Activated B cell treated with CpG ODN at 0.5 μM for 24 hours (primary cell): ENCODE results near the gene FAH. TPM values are rescaled to one million over a fixed set of nuclear protein-coding genes. Genes with fewer than 3 reads are reported as not detected.

Experiments
- ATAC-seq: fragments of 200-7000 bp; cut with Tn5 transposase; one replicate; pipeline ENCODE4 v1.10.0; 2021; ENCODE audit warnings: low read depth, mild to moderate bottlenecking, moderate library complexity
- CTCF ChIA-PET: fragments of 350-600 bp; sonication (Branson Sonifier 250); formaldehyde crosslinking; loops from one replicate; lab custom pipeline; 2021; ENCODE audit warnings: antibody characterized with exemption; lab: Charles Lee
- POLR2A ChIA-PET: fragments of 350-600 bp; sonication (Branson Sonifier 250); formaldehyde crosslinking; loops from one replicate; lab custom pipeline; 2021; ENCODE audit warnings: antibody characterized with exemption; lab: Charles Lee
- DNase-seq: peaks from one replicate; pipeline ENCODE4 v3.0.0; 2022
- H3K27ac Mint-ChIP-seq: one replicate; pipeline ENCODE4 v1.8.0; 2020; ENCODE audit warnings: mixed read lengths
- H3K27me3 Mint-ChIP-seq: one replicate; pipeline ENCODE4 v1.8.0; 2021; ENCODE audit warnings: mixed read lengths
- H3K36me3 Mint-ChIP-seq: one replicate; pipeline ENCODE4 v1.8.0; 2021; ENCODE audit warnings: low read depth, mixed read lengths
- H3K4me1 Mint-ChIP-seq: one replicate; pipeline ENCODE4 v1.8.0; 2021; ENCODE audit warnings: mixed read lengths
- H3K4me3 Mint-ChIP-seq: one replicate; pipeline ENCODE4 v1.8.0; 2020; ENCODE audit warnings: mild to moderate bottlenecking, mixed read lengths
- H3K9me3 Mint-ChIP-seq: one replicate; pipeline ENCODE4 v1.8.0; 2020; ENCODE audit warnings: mixed read lengths
- intact Hi-C: fragments of 100-400 bp; cut with micrococcal nuclease; formaldehyde crosslinking; loops from one replicate; pipeline ENCODE4 v1.15.1; 2024
- total RNA-seq: library from RNA; stranded (reverse); gene quantifications from 2 replicates; pipeline ENCODE4 v1.2.3, GENCODE V29; 2022
- TF ChIP-seq, protein P1 (sequence below): fragments of 200-600 bp; IDR thresholded peaks from one replicate; pipeline ENCODE4 v1.8.0; 2022; ENCODE audit warnings: antibody characterized with exemption, mild to moderate bottlenecking

The FAH gene
- 7.5 and 8.6 TPM in 2 replicates for total RNA-seq

DNA sequence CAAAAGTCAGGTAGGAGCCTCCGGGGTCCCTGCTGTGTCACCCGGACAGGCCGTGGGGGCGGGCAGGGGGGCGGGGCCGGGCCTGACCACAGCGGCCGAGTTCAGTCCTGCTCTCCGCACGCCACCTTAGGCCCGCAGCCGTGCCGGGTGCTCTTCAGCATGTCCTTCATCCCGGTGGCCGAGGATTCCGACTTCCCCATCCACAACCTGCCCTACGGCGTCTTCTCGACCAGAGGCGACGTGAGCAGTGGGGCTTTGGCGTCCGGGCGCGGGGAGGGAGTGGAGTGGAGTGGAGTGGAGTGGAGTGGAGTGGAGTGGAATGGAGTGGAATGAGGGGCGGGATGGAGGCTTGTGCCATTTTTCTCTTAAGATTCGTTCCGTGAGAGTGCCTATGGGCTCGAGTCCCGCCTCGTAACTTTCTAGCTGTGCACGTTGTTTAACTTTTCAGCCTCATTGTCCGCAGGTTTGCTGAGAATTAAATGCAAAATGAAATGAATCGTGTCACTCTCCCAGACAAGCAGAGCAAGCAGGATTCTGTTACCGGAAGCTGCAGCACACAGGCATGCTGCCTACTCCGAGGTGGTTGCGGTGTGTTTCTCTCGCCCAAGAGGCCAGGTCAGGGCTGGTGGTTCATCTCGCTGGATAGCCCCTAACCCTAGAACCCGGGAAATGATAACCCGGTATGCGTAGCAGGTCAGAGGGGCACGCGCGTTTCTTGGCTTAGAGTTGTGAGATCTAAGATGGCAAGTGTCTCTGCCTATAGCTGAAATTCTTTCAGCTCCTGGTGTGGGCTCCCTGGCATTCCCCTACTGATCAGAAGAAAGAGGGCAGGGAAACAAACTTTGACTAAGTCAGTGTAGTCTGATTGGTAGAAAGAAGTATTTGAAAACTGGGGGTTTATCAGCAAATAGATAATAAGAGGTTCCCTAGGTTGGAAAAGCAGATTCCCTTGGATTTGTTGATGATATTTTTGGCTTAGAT is at the start of gene FAH:
Gene FAH (plus strand): TSS at position 104 of the 981 bp plus-strand sequence. CDS start 56 bp downstream, at position 160.
- peaks cover 2% of the 10 kb centered on the region for H3K36me3 Mint-ChIP-seq
- ChIA-PET CTCF (no interaction called here), POLR2A (interaction anchor here (0.7 to 1.4 kb wide), 6 partner anchors 7 to 1592 kb away, joined by 3 to 5 read pairs (median 4); no protein-coding TSS in a partner anchor)
- TF ChIP-seq, protein P1, sequence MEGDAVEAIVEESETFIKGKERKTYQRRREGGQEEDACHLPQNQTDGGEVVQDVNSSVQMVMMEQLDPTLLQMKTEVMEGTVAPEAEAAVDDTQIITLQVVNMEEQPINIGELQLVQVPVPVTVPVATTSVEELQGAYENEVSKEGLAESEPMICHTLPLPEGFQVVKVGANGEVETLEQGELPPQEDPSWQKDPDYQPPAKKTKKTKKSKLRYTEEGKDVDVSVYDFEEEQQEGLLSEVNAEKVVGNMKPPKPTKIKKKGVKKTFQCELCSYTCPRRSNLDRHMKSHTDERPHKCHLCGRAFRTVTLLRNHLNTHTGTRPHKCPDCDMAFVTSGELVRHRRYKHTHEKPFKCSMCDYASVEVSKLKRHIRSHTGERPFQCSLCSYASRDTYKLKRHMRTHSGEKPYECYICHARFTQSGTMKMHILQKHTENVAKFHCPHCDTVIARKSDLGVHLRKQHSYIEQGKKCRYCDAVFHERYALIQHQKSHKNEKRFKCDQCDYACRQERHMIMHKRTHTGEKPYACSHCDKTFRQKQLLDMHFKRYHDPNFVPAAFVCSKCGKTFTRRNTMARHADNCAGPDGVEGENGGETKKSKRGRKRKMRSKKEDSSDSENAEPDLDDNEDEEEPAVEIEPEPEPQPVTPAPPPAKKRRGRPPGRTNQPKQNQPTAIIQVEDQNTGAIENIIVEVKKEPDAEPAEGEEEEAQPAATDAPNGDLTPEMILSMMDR, result no peak
- no peaks in the 10 kb centered on the region for H3K9me3 Mint-ChIP-seq
- peak within 1 kb of the TSS; percentile 86 for H3K4me3 Mint-ChIP-seq
- H3K4me1 Mint-ChIP-seq, result peaks cover 15% of the 10 kb centered on the region
- H3K27ac Mint-ChIP-seq, result peak within 1 kb of the TSS; percentile 68
- DNase-seq, result peak; percentile 64
- intact Hi-C loops, result loop anchor here (1.0 to 5.0 kb wide), 5 partner anchors 94 to 1206 kb away; partner anchors contain the start of genes CTSH and ZFAND6
- no peaks in the 10 kb centered on the region for H3K27me3 Mint-ChIP-seq
- ATAC-seq, result peak; percentile 62

DNA sequence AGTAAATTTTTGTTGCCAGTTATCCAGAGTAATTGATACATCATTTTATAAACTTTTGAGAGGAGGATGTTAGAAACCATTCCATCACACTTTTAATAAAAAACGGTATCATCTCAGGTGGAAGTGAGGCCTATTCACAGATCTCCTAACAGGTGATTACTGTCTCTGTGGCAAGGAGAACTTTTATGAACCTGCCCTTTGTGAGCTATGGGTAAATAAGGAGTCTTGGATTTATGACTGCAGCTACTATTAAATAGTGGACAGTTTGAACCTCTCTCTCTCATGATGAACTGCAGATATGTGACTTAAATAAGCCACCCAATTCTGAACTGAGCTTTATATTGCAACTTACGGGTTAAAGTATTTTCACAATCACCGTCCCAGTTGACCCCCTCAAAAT is 47.6 kb upstream of the FAH start:
- DNase-seq (no peak), ATAC-seq (no peak)
- ChIA-PET POLR2A (no interaction called here), CTCF (no interaction called here)
- H3K27ac Mint-ChIP-seq, result no peak overlapping the region
- no peaks in the 10 kb centered on the region for H3K27me3 Mint-ChIP-seq
- intact Hi-C loops, result no loop called here
- H3K4me1 Mint-ChIP-seq, result peaks cover 63% of the 10 kb centered on the region
- H3K4me3 Mint-ChIP-seq, result no peak overlapping the region
- TF ChIP-seq, protein P1, result no peak
- peaks cover 35% of the 10 kb centered on the region for H3K36me3 Mint-ChIP-seq
- H3K9me3 Mint-ChIP-seq, result no peaks in the 10 kb centered on the region

DNA sequence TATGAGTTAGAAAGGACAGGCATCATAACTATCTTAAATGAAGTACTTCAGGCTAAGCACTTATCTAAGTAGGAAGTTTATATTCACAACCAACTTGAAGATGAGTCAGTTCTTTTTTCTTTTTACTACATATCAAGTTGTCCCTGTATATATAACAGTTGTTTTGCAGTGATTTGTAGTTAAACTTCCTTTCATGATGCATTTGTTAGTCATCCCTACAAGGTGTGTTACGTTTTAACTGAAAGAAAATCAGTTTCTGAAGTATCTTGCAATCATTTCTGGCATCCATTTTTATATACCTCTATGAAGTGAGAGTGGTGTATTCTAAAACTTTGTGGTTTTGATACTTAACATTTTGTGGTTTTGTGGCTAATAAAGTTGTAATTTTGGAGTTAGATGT is 47.2 kb upstream of the FAH start:
- peaks cover 35% of the 10 kb centered on the region for H3K36me3 Mint-ChIP-seq
- H3K27ac Mint-ChIP-seq, result no peak overlapping the region
- no peak overlapping the region for H3K4me3 Mint-ChIP-seq
- DNase-seq (no peak), ATAC-seq (no peak)
- intact Hi-C loops, result no loop called here
- ChIA-PET POLR2A (no interaction called here), CTCF (no interaction called here)
- H3K27me3 Mint-ChIP-seq, result no peaks in the 10 kb centered on the region
- peaks cover 63% of the 10 kb centered on the region for H3K4me1 Mint-ChIP-seq
- TF ChIP-seq, protein P1, result no peak
- H3K9me3 Mint-ChIP-seq, result no peaks in the 10 kb centered on the region

DNA sequence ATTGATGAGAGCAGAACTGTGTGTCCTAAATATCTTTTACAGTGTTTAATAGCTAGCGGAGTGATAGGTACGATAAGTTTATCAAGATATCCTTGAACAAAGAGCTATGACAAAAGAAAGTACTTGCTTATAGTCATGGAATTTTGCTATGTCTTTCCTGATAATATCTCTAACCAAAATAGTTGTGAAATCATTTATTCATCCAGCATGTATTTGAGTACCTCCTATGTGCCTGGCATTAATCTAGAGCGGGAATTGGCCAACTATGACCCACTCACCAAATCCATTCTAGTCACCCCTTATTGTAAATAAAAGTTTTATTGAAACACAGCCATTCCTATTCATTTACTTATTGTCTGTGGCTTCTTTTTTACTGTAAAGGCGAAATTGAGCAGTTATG is 46.7 kb upstream of the FAH start:
- no peaks in the 10 kb centered on the region for H3K9me3 Mint-ChIP-seq
- no peak overlapping the region for H3K4me3 Mint-ChIP-seq
- H3K27ac Mint-ChIP-seq, result no peak overlapping the region
- TF ChIP-seq, protein P1, result no peak
- intact Hi-C loops, result no loop called here
- H3K4me1 Mint-ChIP-seq, result peaks cover 64% of the 10 kb centered on the region
- no peaks in the 10 kb centered on the region for H3K27me3 Mint-ChIP-seq
- CTCF ChIA-PET, result no interaction called here
- peaks cover 31% of the 10 kb centered on the region for H3K36me3 Mint-ChIP-seq
- ATAC-seq (no peak), DNase-seq (no peak)
- POLR2A ChIA-PET, result no interaction called here

DNA sequence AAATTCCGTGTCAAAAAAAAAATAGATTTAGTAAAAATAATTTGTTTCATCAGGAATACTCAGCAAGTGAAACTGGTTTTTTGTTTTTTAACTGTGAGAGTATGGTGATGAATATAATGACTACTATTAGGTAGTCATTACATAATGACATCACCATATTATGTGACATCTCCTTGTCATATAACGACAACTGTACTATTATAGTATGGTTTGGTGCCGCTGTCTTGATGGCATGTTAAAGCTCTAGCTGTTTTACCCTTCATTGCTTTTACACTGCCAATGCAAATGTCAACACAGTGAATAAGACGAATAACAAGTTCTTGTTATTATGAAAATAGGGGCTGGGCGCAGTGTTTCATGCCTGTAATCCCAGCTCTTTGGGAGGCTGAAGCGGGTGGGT is 45.6 kb upstream of the FAH start:
- CTCF ChIA-PET, result no interaction called here
- intact Hi-C loops, result no loop called here
- no peaks in the 10 kb centered on the region for H3K9me3 Mint-ChIP-seq

More for the DNA sequence above, 45.6 kb upstream of the FAH start:
- DNase-seq (no peak), ATAC-seq (no peak)
- Mint-ChIP-seq H3K27me3 (no peaks in the 10 kb centered on the region), H3K4me3 (no peak overlapping the region), H3K27ac (no peak overlapping the region), H3K36me3 (peaks cover 26% of the 10 kb centered on the region), H3K4me1 (peaks cover 64% of the 10 kb centered on the region)
- POLR2A ChIA-PET, result no interaction called here
- TF ChIP-seq, protein P1, result no peak
